BLaER1 treated with 17β-estradiol and CSF1 and Interleukin-3, amounts not matched to agents 10 nM and 100 nM (cell line): ENCODE measurements around the gene TTN.

Experiments used
- H3K27ac ChIP-seq, 11 experiments: shearing (Covaris generic); formaldehyde crosslinking; 2 replicates each; pipeline ENCODE4 v1.8.1; 2022
- H3K27me3 ChIP-seq, 11 experiments: shearing (Covaris generic); formaldehyde crosslinking; 2 replicates each; pipeline ENCODE4 v1.8.1; 2022
- H3K36me3 ChIP-seq, 11 experiments: shearing (Covaris generic); formaldehyde crosslinking; 2 replicates each; pipeline ENCODE4 v1.8.1; 2022
- H3K4me1 ChIP-seq, 10 experiments: shearing (Covaris generic); formaldehyde crosslinking; 2 replicates each; pipeline ENCODE4 v1.8.1; 2022
- H3K4me2 ChIP-seq, 11 experiments: shearing (Covaris generic); formaldehyde crosslinking; 2 replicates each; pipeline ENCODE4 v1.8.1; 2022
- H3K4me3 ChIP-seq, 10 experiments: shearing (Covaris generic); formaldehyde crosslinking; 2 replicates each; pipeline ENCODE4 v1.8.1; 2022
- H3K9ac ChIP-seq, 11 experiments: shearing (Covaris generic); formaldehyde crosslinking; 2 replicates each; pipeline ENCODE4 v1.8.1; 2022
- H3K9me3 ChIP-seq, 11 experiments: shearing (Covaris generic); formaldehyde crosslinking; replicated peaks in 1 of 11; 2 replicates each; pipeline ENCODE4 v1.8.1; 2022
- H4K20me1 ChIP-seq, 11 experiments: shearing (Covaris generic); formaldehyde crosslinking; 2 replicates each; pipeline ENCODE4 v1.8.1; 2022
- Cebpa-rat ChIP-seq, 11 experiments: shearing (Covaris generic); IDR thresholded peaks; 2 replicates each; pipeline ENCODE4 v1.8.1; 2022

Gene TTN

GRCh38 chr2:178702361-178702760 lies 104.9 kb downstream of the TTN start:
- TF ChIP-seq Cebpa-rat (IDR thresholded peaks at IDR 0.05): no peak
- Histone ChIP-seq H3K9ac (no peak overlapping the region), H3K4me2 (no peak overlapping the region), H3K4me1 (no peaks in the 10 kb centered on the region; a peak in 2 of 20 replicates), H3K27me3 (no peaks in the 10 kb centered on the region), H4K20me1 (no peaks in the 10 kb centered on the region), H3K36me3 (no peaks in the 10 kb centered on the region), H3K27ac (no peak overlapping the region), H3K4me3 (no peak overlapping the region), H3K9me3 (no peaks in the 10 kb centered on the region)

- Histone ChIP-seq H3K4me3 (no peak overlapping the region), H3K9ac (no peak overlapping the region), H4K20me1 (no peaks in the 10 kb centered on the region), H3K36me3 (no peaks in the 10 kb centered on the region), H3K27ac (no peak overlapping the region), H3K4me1 (no peaks in the 10 kb centered on the region; a peak in 2 of 20 replicates), H3K4me2 (no peak overlapping the region), H3K9me3 (no peaks in the 10 kb centered on the region), H3K27me3 (no peaks in the 10 kb centered on the region)
- peak in 2 of 11 experiments; percentile 24 to 47; a peak in 2 of 22 replicates for TF ChIP-seq Cebpa-rat (IDR thresholded peaks at IDR 0.05)
Measured at GRCh38 chr2:178700922-178701342, 106.3 kb downstream of the TTN start.

GRCh38 chr2:178700136-178700535 lies 107.1 kb downstream of the TTN start:
- Histone ChIP-seq H4K20me1 (no peaks in the 10 kb centered on the region), H3K27me3 (no peaks in the 10 kb centered on the region), H3K4me1 (no peaks in the 10 kb centered on the region; a peak in 2 of 20 replicates), H3K27ac (no peak overlapping the region), H3K9me3 (no peaks in the 10 kb centered on the region), H3K9ac (no peak overlapping the region), H3K4me2 (no peak overlapping the region), H3K36me3 (no peaks in the 10 kb centered on the region), H3K4me3 (no peak overlapping the region)
- no peak for TF ChIP-seq Cebpa-rat (IDR thresholded peaks at IDR 0.05)

GRCh38 chr2:178692845-178693244 lies 114.4 kb downstream of the TTN start:
- no peak overlapping the region for H3K4me3 ChIP-seq
- H3K9ac ChIP-seq: no peak overlapping the region
- H4K20me1 ChIP-seq: no peaks in the 10 kb centered on the region
- H3K36me3 ChIP-seq: no peaks in the 10 kb centered on the region
- peaks cover 0 to 7% (median 0%) of the 10 kb centered on the region in 10 experiments; a peak in 1 of 20 replicates for H3K4me1 ChIP-seq
- no peak overlapping the region for H3K4me2 ChIP-seq
- H3K27ac ChIP-seq: no peak overlapping the region
- no peaks in the 10 kb centered on the region for H3K9me3 ChIP-seq
- no peaks in the 10 kb centered on the region for H3K27me3 ChIP-seq
- TF ChIP-seq Cebpa-rat (IDR thresholded peaks at IDR 0.05): no peak

GRCh38 chr2:178689808-178690207 lies 117.4 kb downstream of the TTN start:
- H3K9ac ChIP-seq: no peak overlapping the region
- no peaks in the 10 kb centered on the region for H4K20me1 ChIP-seq
- no peaks in the 10 kb centered on the region for H3K27me3 ChIP-seq
- no peak overlapping the region for H3K27ac ChIP-seq
- no peaks in the 10 kb centered on the region for H3K36me3 ChIP-seq
- H3K4me3 ChIP-seq: no peak overlapping the region
- no peak overlapping the region for H3K4me2 ChIP-seq
- H3K9me3 ChIP-seq: no peaks in the 10 kb centered on the region
- peaks cover 0 to 7% (median 0%) of the 10 kb centered on the region in 10 experiments; a peak in 1 of 20 replicates for H3K4me1 ChIP-seq
- TF ChIP-seq Cebpa-rat (IDR thresholded peaks at IDR 0.05): no peak

- H3K36me3 ChIP-seq: no peaks in the 10 kb centered on the region
- no peak overlapping the region for H3K9ac ChIP-seq
- no peaks in the 10 kb centered on the region for H3K9me3 ChIP-seq
- no peak overlapping the region for H3K27ac ChIP-seq
- no peak for TF ChIP-seq Cebpa-rat (IDR thresholded peaks at IDR 0.05)
- H3K27me3 ChIP-seq: no peaks in the 10 kb centered on the region
- no peaks in the 10 kb centered on the region for H3K4me1 ChIP-seq
- no peaks in the 10 kb centered on the region for H4K20me1 ChIP-seq
- no peak overlapping the region for H3K4me2 ChIP-seq
- H3K4me3 ChIP-seq: no peak overlapping the region
Measured at GRCh38 chr2:178683877-178684276, 123.3 kb downstream of the TTN start.

- H3K36me3 ChIP-seq: no peaks in the 10 kb centered on the region
- no peak overlapping the region for H3K4me3 ChIP-seq
- H3K4me1 ChIP-seq: no peaks in the 10 kb centered on the region
- no peak overlapping the region for H3K27ac ChIP-seq
- no peaks in the 10 kb centered on the region for H4K20me1 ChIP-seq
- no peak overlapping the region for H3K4me2 ChIP-seq
- no peak overlapping the region for H3K9ac ChIP-seq
- no peak for TF ChIP-seq Cebpa-rat (IDR thresholded peaks at IDR 0.05)
- H3K27me3 ChIP-seq: no peaks in the 10 kb centered on the region
- H3K9me3 ChIP-seq: no peaks in the 10 kb centered on the region
Measured at GRCh38 chr2:178681081-178681480, 126.1 kb downstream of the TTN start.

GRCh38 chr2:178679891-178680290 lies 127.3 kb downstream of the TTN start:
- Histone ChIP-seq H4K20me1 (no peaks in the 10 kb centered on the region), H3K4me3 (no peak overlapping the region), H3K9me3 (no peaks in the 10 kb centered on the region), H3K36me3 (no peaks in the 10 kb centered on the region), H3K4me2 (no peak overlapping the region), H3K4me1 (no peaks in the 10 kb centered on the region), H3K9ac (no peak overlapping the region), H3K27me3 (no peaks in the 10 kb centered on the region), H3K27ac (no peak overlapping the region)
- no peak for TF ChIP-seq Cebpa-rat (IDR thresholded peaks at IDR 0.05)

- H3K36me3 ChIP-seq: no peaks in the 10 kb centered on the region
- no peaks in the 10 kb centered on the region for H4K20me1 ChIP-seq
- no peak overlapping the region for H3K4me3 ChIP-seq
- no peaks in the 10 kb centered on the region for H3K9me3 ChIP-seq
- no peak overlapping the region for H3K27ac ChIP-seq
- no peaks in the 10 kb centered on the region for H3K27me3 ChIP-seq
- H3K4me1 ChIP-seq: no peaks in the 10 kb centered on the region
- no peak overlapping the region for H3K4me2 ChIP-seq
- no peak overlapping the region for H3K9ac ChIP-seq
- TF ChIP-seq Cebpa-rat (IDR thresholded peaks at IDR 0.05): no peak
Measured at GRCh38 chr2:178677599-178677998, 129.6 kb downstream of the TTN start.

GRCh38 chr2:178676046-178676445 lies 131.2 kb downstream of the TTN start:
- no peak overlapping the region for H3K4me2 ChIP-seq
- no peak overlapping the region for H3K9ac ChIP-seq
- no peaks in the 10 kb centered on the region for H3K9me3 ChIP-seq
- H3K4me1 ChIP-seq: no peaks in the 10 kb centered on the region
- no peak overlapping the region for H3K27ac ChIP-seq
- no peaks in the 10 kb centered on the region for H3K36me3 ChIP-seq
- TF ChIP-seq Cebpa-rat (IDR thresholded peaks at IDR 0.05): no peak
- H3K4me3 ChIP-seq: no peak overlapping the region
- H3K27me3 ChIP-seq: no peaks in the 10 kb centered on the region
- no peaks in the 10 kb centered on the region for H4K20me1 ChIP-seq
